Measurements from ENCODE around the gene IKZF3. TPM values are rescaled to one million over a fixed set of nuclear protein-coding genes. Genes with fewer than 3 reads are reported as not detected.
"Not testable (repeated sequence)": the region's sequence is repeated elsewhere in the genome, so short reads cannot be mapped to it uniquely, and the experiment has no call there.

The IKZF3 gene
- 10 to 100 TPM; 31.1 to 31.9 TPM for total RNA-seq

GRCh38 chr17:39863918-39864746 is at the start of gene IKZF3:
Gene IKZF3, minus strand, starts transcription at chr17:39864312. Its CDS starts 186 bp downstream, at chr17:39864126.
- ChIA-PET POLR2A (interaction anchor here (1.0 to 6.3 kb wide), 4 partner anchors 8 to 134 kb away, joined by 3 to 42 read pairs (median 6); partner anchors contain the start of gene MIEN1), CTCF (interaction anchor here (0.7 to 3.4 kb wide), 15 partner anchors 16 to 242 kb away, joined by 3 to 25 read pairs (median 4); no protein-coding TSS in a partner anchor)
- Mint-ChIP-seq H3K36me3 (ENCODE audit: low read depth) (peaks cover 4% of the 10 kb centered on the region), H3K4me3 (peak within 1 kb of the TSS; percentile 84), H3K27ac (peak within 1 kb of the TSS; percentile 89), H3K27me3 (ENCODE audit: low read depth) (no peaks in the 10 kb centered on the region), H3K9me3 (ENCODE audit: insufficient read depth) (no peaks in the 10 kb centered on the region), H3K4me1 (ENCODE audit: low read depth) (peaks cover 60% of the 10 kb centered on the region)
- ATAC-seq (peak; percentile 74), DNase-seq (peak; percentile 75)

- no peak for ATAC-seq
- DNase-seq: no peak
- no peak overlapping the region for H3K27ac Mint-ChIP-seq
- H3K4me1 Mint-ChIP-seq (ENCODE audit: low read depth): peaks cover 34% of the 10 kb centered on the region
- H3K27me3 Mint-ChIP-seq (ENCODE audit: low read depth): no peaks in the 10 kb centered on the region
- H3K36me3 Mint-ChIP-seq (ENCODE audit: low read depth): peaks cover 80% of the 10 kb centered on the region
- POLR2A ChIA-PET: interaction anchor here (1.1 kb wide), 1 partner anchor 25 kb away, joined by 3 read pairs; no protein-coding TSS in a partner anchor
- CTCF ChIA-PET: interaction anchor here (1.4 kb wide), 1 partner anchor 287 kb away, joined by 3 read pairs; no protein-coding TSS in a partner anchor
- no peaks in the 10 kb centered on the region for H3K9me3 Mint-ChIP-seq (ENCODE audit: insufficient read depth)
- no peak overlapping the region for H3K4me3 Mint-ChIP-seq
Measured at GRCh38 chr17:39908789-39909352, 44.8 kb upstream of the IKZF3 start.

GRCh38 chr17:39904990-39905288 is 40.8 kb upstream of the IKZF3 start:
- no peaks in the 10 kb centered on the region for H3K9me3 Mint-ChIP-seq (ENCODE audit: insufficient read depth)
- H3K4me1 Mint-ChIP-seq (ENCODE audit: low read depth): peaks cover 48% of the 10 kb centered on the region
- H3K4me3 Mint-ChIP-seq: no peak overlapping the region
- no peaks in the 10 kb centered on the region for H3K27me3 Mint-ChIP-seq (ENCODE audit: low read depth)
- H3K36me3 Mint-ChIP-seq (ENCODE audit: low read depth): peaks cover 75% of the 10 kb centered on the region
- peak overlapping the region; percentile 62 for H3K27ac Mint-ChIP-seq
- CTCF ChIA-PET: interaction anchor here (1.5 kb wide), 1 partner anchor 20 kb away, joined by 3 read pairs; no protein-coding TSS in a partner anchor
- POLR2A ChIA-PET: no interaction called here
- ATAC-seq (no peak), DNase-seq (no peak)

GRCh38 chr17:39903158-39903884 is 39.2 kb upstream of the IKZF3 start:
- Mint-ChIP-seq H3K27me3 (ENCODE audit: low read depth) (no peaks in the 10 kb centered on the region), H3K4me3 (peak overlapping the region; percentile 61), H3K9me3 (ENCODE audit: insufficient read depth) (no peaks in the 10 kb centered on the region), H3K4me1 (ENCODE audit: low read depth) (peaks cover 48% of the 10 kb centered on the region), H3K36me3 (ENCODE audit: low read depth) (peaks cover 71% of the 10 kb centered on the region), H3K27ac (peak overlapping the region; percentile 89)
- ATAC-seq (peak; percentile 100), DNase-seq (peak; percentile 67)
- ChIA-PET CTCF (interaction anchor here (1.3 to 1.5 kb wide), 2 partner anchors 19 to 22 kb away, joined by 3 to 4 read pairs; no protein-coding TSS in a partner anchor), POLR2A (no interaction called here)

- not testable (repeated sequence) for H3K27me3 Mint-ChIP-seq (ENCODE audit: low read depth); H3K4me3 Mint-ChIP-seq; DNase-seq; ATAC-seq; H3K27ac Mint-ChIP-seq; H3K9me3 Mint-ChIP-seq (ENCODE audit: insufficient read depth)
- H3K36me3 Mint-ChIP-seq (ENCODE audit: low read depth): peaks cover 63% of the 10 kb centered on the region
- POLR2A ChIA-PET: interaction anchor here (1.1 kb wide), 1 partner anchor 24 kb away, joined by 3 read pairs; no protein-coding TSS in a partner anchor
- H3K4me1 Mint-ChIP-seq (ENCODE audit: low read depth): peaks cover 47% of the 10 kb centered on the region
- CTCF ChIA-PET: interaction anchor here (1.3 kb wide), 1 partner anchor 20 kb away, joined by 4 read pairs; no protein-coding TSS in a partner anchor
Measured at GRCh38 chr17:39902027-39902426, 37.9 kb upstream of the IKZF3 start.

GRCh38 chr17:39899215-39899614 is 35.1 kb upstream of the IKZF3 start:
- Mint-ChIP-seq H3K27me3 (ENCODE audit: low read depth) (no peaks in the 10 kb centered on the region), H3K4me3 (no peak overlapping the region), H3K4me1 (ENCODE audit: low read depth) (peaks cover 28% of the 10 kb centered on the region), H3K36me3 (ENCODE audit: low read depth) (peaks cover 35% of the 10 kb centered on the region), H3K9me3 (ENCODE audit: insufficient read depth) (no peaks in the 10 kb centered on the region), H3K27ac (no peak overlapping the region)
- ATAC-seq (no peak), DNase-seq (no peak)
- ChIA-PET POLR2A (no interaction called here), CTCF (interaction anchor here (1.2 kb wide), 1 partner anchor 11 kb away, joined by 3 read pairs; no protein-coding TSS in a partner anchor)

- Mint-ChIP-seq H3K27me3 (ENCODE audit: low read depth) (no peaks in the 10 kb centered on the region), H3K27ac (no peak overlapping the region), H3K4me1 (ENCODE audit: low read depth) (peaks cover 18% of the 10 kb centered on the region), H3K36me3 (ENCODE audit: low read depth) (peaks cover 28% of the 10 kb centered on the region), H3K4me3 (no peak overlapping the region), H3K9me3 (ENCODE audit: insufficient read depth) (no peaks in the 10 kb centered on the region)
- no peak for DNase-seq
- POLR2A ChIA-PET: no interaction called here
- CTCF ChIA-PET: interaction anchor here (0.6 kb wide), 2 partner anchors 31 to 516 kb away, joined by 3 read pairs; no protein-coding TSS in a partner anchor
- no peak for ATAC-seq
Measured at GRCh38 chr17:39898088-39898487, 34.0 kb upstream of the IKZF3 start.

GRCh38 chr17:39894681-39895376 is 30.7 kb upstream of the IKZF3 start:
- H3K4me1 Mint-ChIP-seq (ENCODE audit: low read depth): peaks cover 9% of the 10 kb centered on the region
- peak overlapping the region; percentile 50 for H3K27ac Mint-ChIP-seq
- H3K36me3 Mint-ChIP-seq (ENCODE audit: low read depth): peaks cover 8% of the 10 kb centered on the region
- no peaks in the 10 kb centered on the region for H3K9me3 Mint-ChIP-seq (ENCODE audit: insufficient read depth)
- ATAC-seq: no peak
- H3K27me3 Mint-ChIP-seq (ENCODE audit: low read depth): peaks cover 5% of the 10 kb centered on the region
- ChIA-PET CTCF (interaction anchor here (1.0 to 1.7 kb wide), 11 partner anchors 8 to 274 kb away, joined by 3 to 5 read pairs (median 3); partner anchors contain the start of gene PGAP3), POLR2A (interaction anchor here (1.0 kb wide), 1 partner anchor 24 kb away, joined by 3 read pairs; the partner anchor contains the start of gene GSDMB)
- no peak for DNase-seq
- no peak overlapping the region for H3K4me3 Mint-ChIP-seq

- ATAC-seq (no peak), DNase-seq (no peak)
- no peak overlapping the region for H3K27ac Mint-ChIP-seq
- H3K4me1 Mint-ChIP-seq (ENCODE audit: low read depth): no peaks in the 10 kb centered on the region
- POLR2A ChIA-PET: no interaction called here
- no peak overlapping the region for H3K4me3 Mint-ChIP-seq
- peaks cover 13% of the 10 kb centered on the region for H3K27me3 Mint-ChIP-seq (ENCODE audit: low read depth)
- CTCF ChIA-PET: no interaction called here
- no peaks in the 10 kb centered on the region for H3K9me3 Mint-ChIP-seq (ENCODE audit: insufficient read depth)
- no peaks in the 10 kb centered on the region for H3K36me3 Mint-ChIP-seq (ENCODE audit: low read depth)
Measured at GRCh38 chr17:39889200-39889599, 25.1 kb upstream of the IKZF3 start.

- no peaks in the 10 kb centered on the region for H3K4me1 Mint-ChIP-seq (ENCODE audit: low read depth)
- H3K27me3 Mint-ChIP-seq (ENCODE audit: low read depth): peaks cover 12% of the 10 kb centered on the region
- CTCF ChIA-PET: no interaction called here
- H3K27ac Mint-ChIP-seq: no peak overlapping the region
- H3K36me3 Mint-ChIP-seq (ENCODE audit: low read depth): no peaks in the 10 kb centered on the region
- DNase-seq: no peak
- H3K9me3 Mint-ChIP-seq (ENCODE audit: insufficient read depth): no peaks in the 10 kb centered on the region
- no peak overlapping the region for H3K4me3 Mint-ChIP-seq
- ATAC-seq: no peak
- POLR2A ChIA-PET: interaction anchor here (0.6 kb wide), 1 partner anchor 22 kb away, joined by 7 read pairs; no protein-coding TSS in a partner anchor
Measured at GRCh38 chr17:39887078-39887477, 23.0 kb upstream of the IKZF3 start.

GRCh38 chr17:39886102-39886501 is 22.0 kb upstream of the IKZF3 start:
- H3K27me3 Mint-ChIP-seq (ENCODE audit: low read depth): peaks cover 12% of the 10 kb centered on the region
- CTCF ChIA-PET: interaction anchor here (1.0 kb wide), 1 partner anchor 9 kb away, joined by 4 read pairs; no protein-coding TSS in a partner anchor
- H3K4me3 Mint-ChIP-seq; H3K9me3 Mint-ChIP-seq (ENCODE audit: insufficient read depth); H3K27ac Mint-ChIP-seq; H3K36me3 Mint-ChIP-seq (ENCODE audit: low read depth); POLR2A ChIA-PET; H3K4me1 Mint-ChIP-seq (ENCODE audit: low read depth); DNase-seq; ATAC-seq: not testable (repeated sequence)

Data from activated CD8-positive, alpha-beta T cell treated with anti-CD3 and anti-CD28 coated beads, Interleukin-2, amount 10 ng/mL, durations not matched to agents 7 days and 5 days (primary cell).